K562 (cell line): ENCODE data around the gene ZP3. TPM values are rescaled to one million over a fixed set of nuclear protein-coding genes. Genes with fewer than 3 reads are reported as not detected.
A peak's percentile ranks its signal among the peaks of the same experiment; 100 is the strongest.

ENCODE experiments used
- BHLHE40 ChIP-seq: IDR thresholded peaks from 2 replicates; pipeline ENCODE4 v1.6.1; 2011; ENCODE audit warnings: low read length, improper control_type of control experiment
- BMI1 ChIP-seq: fragments of 150-350 bp; IDR thresholded peaks from 2 replicates; pipeline ENCODE4 v1.6.1; 2014; ENCODE audit warnings: low read length
- CCAR2 ChIP-seq: fragments of 200-400 bp; formaldehyde crosslinking; IDR thresholded peaks from 2 replicates; pipeline ENCODE4 v1.6.1; 2017; ENCODE audit warnings: mild to moderate bottlenecking, low read depth, low read length
- CREB1 ChIP-seq, 2 experiments: sonication (generic) in 1 of 2; formaldehyde crosslinking in 1 of 2; IDR thresholded peaks; 2 replicates each; pipeline versions ENCODE4 v1.6.1 to v1.8.0; 2012 to 2022; ENCODE audit warnings: inconsistent platforms in 1 of 2, mild to moderate bottlenecking in 1 of 2, missing genetic modification reagents in 1 of 2, moderate library complexity in 1 of 2
- DIDO1 ChIP-seq: fragments of 450-650 bp; IDR thresholded peaks from 2 replicates; pipeline ENCODE4 v1.6.1; 2016; ENCODE audit warnings: low read depth, missing biosample characterization, missing genetic modification characterization
- FOXJ3 ChIP-seq: sonication (generic); formaldehyde crosslinking; IDR thresholded peaks from 2 replicates; pipeline ENCODE4 v1.4.0; 2020; ENCODE audit warnings: mild to moderate bottlenecking, missing genetic modification reagents
- GABPB2 ChIP-seq: fragments of 250-450 bp; sonication (Bioruptor Pico); conservative IDR thresholded peaks from 2 replicates; pipeline ENCODE4 v1.5.1; 2021; ENCODE audit warnings: mild to moderate bottlenecking
- KDM5B ChIP-seq: fragments of 200-600 bp; sonication (generic); IDR thresholded peaks from 2 replicates; pipeline ENCODE4 v1.6.1; 2012; ENCODE audit warnings: low read depth, mild to moderate bottlenecking, moderate library complexity, low read length, control low read depth, inconsistent platforms; ENCODE audit not compliant: insufficient replicate concordance
- NCOA2 ChIP-seq, 2 experiments: fragments of 450-650 bp; IDR thresholded peaks; 2 replicates each; pipeline ENCODE4 v1.6.1; 2018; ENCODE audit warnings: mild to moderate bottlenecking in 2 of 2, moderate library complexity in 1 of 2; ENCODE audit not compliant: partially characterized antibody in 2 of 2
- PCBP1 ChIP-seq: fragments of 200-400 bp; formaldehyde crosslinking; IDR thresholded peaks from 2 replicates; pipeline ENCODE4 v1.6.1; 2018; ENCODE audit warnings: mild to moderate bottlenecking, low read depth, low read length; ENCODE audit not compliant: poor library complexity, severe bottlenecking
- ZFX ChIP-seq: sonication (generic); formaldehyde crosslinking; IDR thresholded peaks from 2 replicates; pipeline ENCODE4 v1.8.0; 2022; ENCODE audit warnings: mild to moderate bottlenecking, missing genetic modification reagents, moderate library complexity
- ZNF384 ChIP-seq: IDR thresholded peaks from 2 replicates; pipeline ENCODE4 v1.6.1; 2012; ENCODE audit warnings: low read depth, low read length, improper control_type of control experiment
- ZNF764 ChIP-seq: fragments of 250-450 bp; sonication (Bioruptor Pico); IDR thresholded peaks from 2 replicates; pipeline ENCODE4 v1.4.0; 2020; ENCODE audit warnings: low read depth, mild to moderate bottlenecking, moderate library complexity
- polyA plus RNA-seq, 8 experiments: library from polyadenylated mRNA; depleted of rRNA in 4 of 8; stranded (reverse) in 5 of 8; unstranded in 3 of 8; fragments of >200 nt; fragmentation: Nextera tagmentation in 2 of 8; fragmentation: Illumina TruSeq in 1 of 8; extraction: Ambion mirVana in 2 of 8; extraction: Trizol in 1 of 8; gene quantifications; 2 replicates each; pipeline versions ENCODE4 v1.2.1 to v1.2.3, GENCODE V29; 2011 to 2014; ENCODE audit warnings: inconsistent platforms in 1 of 8, missing spikeins in 1 of 8
- total RNA-seq, 7 experiments: library from RNA; depleted of rRNA in 6 of 7; stranded (reverse); fragments of >200 nt in 6 of 7; fragmentation: Illumina TruSeq in 2 of 7; extraction: Trizol in 2 of 7; gene quantifications; 2 replicates each; pipeline versions ENCODE4 v1.2.1 to v1.2.3, GENCODE V29; 2011 to 2021; ENCODE audit warnings: low replicate concordance in 1 of 7
- TF ChIP-seq, protein P1 (sequence below): fragments of 250-450 bp; sonication (Bioruptor Pico); IDR thresholded peaks from 2 replicates; pipeline ENCODE4 v1.9.0; 2021; ENCODE audit warnings: mild to moderate bottlenecking, inconsistent platforms
- TF ChIP-seq, protein P2 (sequence below), 2 experiments: fragments of 450-650 bp; IDR thresholded peaks; 2 replicates each; pipeline ENCODE4 v1.6.1; 2018; ENCODE audit warnings: mild to moderate bottlenecking in 2 of 2, low read depth in 1 of 2; ENCODE audit not compliant: partially characterized antibody in 2 of 2
- TF ChIP-seq, protein P3 (sequence below): fragments of 450-650 bp; IDR thresholded peaks from 2 replicates; pipeline ENCODE4 v1.6.1; 2018; ENCODE audit not compliant: partially characterized antibody

The ZP3 gene
- total and polyA plus RNA-seq, 9 of the 15 experiments (the other 6 are each of a cell fraction or from before 2014, with no cell fraction given) = 1.4 to 3.8 (median 2.4) TPM

DNA sequence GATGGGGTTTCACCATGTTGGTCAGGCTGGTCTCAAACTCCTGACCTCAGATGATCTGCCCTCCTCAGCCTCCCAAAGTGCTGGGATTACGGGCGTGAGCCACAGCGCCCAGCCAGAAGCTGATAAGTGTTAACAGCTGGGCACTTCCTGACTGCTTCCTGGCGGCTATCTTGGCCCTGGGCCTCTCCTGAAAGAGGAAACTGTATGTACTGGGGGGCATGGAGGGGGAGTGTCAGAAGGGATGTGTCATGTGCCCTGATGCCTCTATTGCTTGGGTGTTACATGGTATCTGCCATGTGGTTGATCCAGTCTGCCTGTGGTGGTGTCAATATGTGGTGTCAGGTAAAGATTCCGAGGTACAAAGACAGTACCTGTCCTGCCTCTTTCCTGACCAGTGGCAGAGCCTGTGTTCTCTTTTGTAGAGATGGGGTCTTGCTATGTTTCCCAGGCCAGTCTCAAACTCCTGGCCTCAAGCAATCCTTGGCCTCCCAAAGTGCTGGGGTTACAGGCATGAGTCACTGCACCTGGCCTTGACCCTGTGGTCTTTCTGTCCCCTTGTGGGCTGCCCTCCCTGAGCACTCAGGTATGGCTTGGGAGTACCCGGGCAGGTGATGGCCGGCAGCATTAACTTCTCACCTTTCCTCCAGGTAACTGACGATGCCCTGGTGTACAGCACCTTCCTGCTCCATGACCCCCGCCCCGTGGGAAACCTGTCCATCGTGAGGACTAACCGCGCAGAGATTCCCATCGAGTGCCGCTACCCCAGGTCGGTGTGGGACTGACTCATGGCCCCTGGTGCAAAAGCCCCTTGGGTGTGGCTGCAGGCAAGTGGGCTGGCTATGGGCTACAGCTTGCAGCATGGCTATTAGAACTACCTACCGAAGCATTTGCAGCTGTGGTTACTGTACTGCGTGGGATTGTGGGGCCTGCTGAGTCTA, 4.4 kb downstream of the ZP3 start (continued):
- TF ChIP-seq, protein P1, sequence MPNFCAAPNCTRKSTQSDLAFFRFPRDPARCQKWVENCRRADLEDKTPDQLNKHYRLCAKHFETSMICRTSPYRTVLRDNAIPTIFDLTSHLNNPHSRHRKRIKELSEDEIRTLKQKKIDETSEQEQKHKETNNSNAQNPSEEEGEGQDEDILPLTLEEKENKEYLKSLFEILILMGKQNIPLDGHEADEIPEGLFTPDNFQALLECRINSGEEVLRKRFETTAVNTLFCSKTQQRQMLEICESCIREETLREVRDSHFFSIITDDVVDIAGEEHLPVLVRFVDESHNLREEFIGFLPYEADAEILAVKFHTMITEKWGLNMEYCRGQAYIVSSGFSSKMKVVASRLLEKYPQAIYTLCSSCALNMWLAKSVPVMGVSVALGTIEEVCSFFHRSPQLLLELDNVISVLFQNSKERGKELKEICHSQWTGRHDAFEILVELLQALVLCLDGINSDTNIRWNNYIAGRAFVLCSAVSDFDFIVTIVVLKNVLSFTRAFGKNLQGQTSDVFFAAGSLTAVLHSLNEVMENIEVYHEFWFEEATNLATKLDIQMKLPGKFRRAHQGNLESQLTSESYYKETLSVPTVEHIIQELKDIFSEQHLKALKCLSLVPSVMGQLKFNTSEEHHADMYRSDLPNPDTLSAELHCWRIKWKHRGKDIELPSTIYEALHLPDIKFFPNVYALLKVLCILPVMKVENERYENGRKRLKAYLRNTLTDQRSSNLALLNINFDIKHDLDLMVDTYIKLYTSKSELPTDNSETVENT (CRISPR knock-in tag) = no peak
- TF ChIP-seq KDM5B (no peak), ZNF384 (no peak), ZFX (0 out of 2 replicates have a peak, but pooled peaks have one; percentile 17), CCAR2 (no peak), FOXJ3 (no peak), CREB1 (IDR thresholded peaks at IDR 0.05) (no peak), CREB1 (CRISPR knock-in tag; IDR thresholded peaks at IDR 0.05) (no peak), PCBP1 (no peak), BMI1 (no peak), NCOA2 (IDR thresholded peaks at IDR 0.05; ENCODE audit: partially characterized antibody in 2 of 2) (no peak), ZNF764 (CRISPR knock-in tag) (no peak), GABPB2 (CRISPR knock-in tag) (no peak), BHLHE40 (peak; percentile 52), DIDO1 (tag) (no peak)
- TF ChIP-seq, protein P2, sequence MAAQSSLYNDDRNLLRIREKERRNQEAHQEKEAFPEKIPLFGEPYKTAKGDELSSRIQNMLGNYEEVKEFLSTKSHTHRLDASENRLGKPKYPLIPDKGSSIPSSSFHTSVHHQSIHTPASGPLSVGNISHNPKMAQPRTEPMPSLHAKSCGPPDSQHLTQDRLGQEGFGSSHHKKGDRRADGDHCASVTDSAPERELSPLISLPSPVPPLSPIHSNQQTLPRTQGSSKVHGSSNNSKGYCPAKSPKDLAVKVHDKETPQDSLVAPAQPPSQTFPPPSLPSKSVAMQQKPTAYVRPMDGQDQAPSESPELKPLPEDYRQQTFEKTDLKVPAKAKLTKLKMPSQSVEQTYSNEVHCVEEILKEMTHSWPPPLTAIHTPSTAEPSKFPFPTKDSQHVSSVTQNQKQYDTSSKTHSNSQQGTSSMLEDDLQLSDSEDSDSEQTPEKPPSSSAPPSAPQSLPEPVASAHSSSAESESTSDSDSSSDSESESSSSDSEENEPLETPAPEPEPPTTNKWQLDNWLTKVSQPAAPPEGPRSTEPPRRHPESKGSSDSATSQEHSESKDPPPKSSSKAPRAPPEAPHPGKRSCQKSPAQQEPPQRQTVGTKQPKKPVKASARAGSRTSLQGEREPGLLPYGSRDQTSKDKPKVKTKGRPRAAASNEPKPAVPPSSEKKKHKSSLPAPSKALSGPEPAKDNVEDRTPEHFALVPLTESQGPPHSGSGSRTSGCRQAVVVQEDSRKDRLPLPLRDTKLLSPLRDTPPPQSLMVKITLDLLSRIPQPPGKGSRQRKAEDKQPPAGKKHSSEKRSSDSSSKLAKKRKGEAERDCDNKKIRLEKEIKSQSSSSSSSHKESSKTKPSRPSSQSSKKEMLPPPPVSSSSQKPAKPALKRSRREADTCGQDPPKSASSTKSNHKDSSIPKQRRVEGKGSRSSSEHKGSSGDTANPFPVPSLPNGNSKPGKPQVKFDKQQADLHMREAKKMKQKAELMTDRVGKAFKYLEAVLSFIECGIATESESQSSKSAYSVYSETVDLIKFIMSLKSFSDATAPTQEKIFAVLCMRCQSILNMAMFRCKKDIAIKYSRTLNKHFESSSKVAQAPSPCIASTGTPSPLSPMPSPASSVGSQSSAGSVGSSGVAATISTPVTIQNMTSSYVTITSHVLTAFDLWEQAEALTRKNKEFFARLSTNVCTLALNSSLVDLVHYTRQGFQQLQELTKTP (IDR thresholded peaks at IDR 0.05; ENCODE audit: low read depth in 1 of 2, partially characterized antibody in 2 of 2) = no peak
- TF ChIP-seq, protein P3, sequence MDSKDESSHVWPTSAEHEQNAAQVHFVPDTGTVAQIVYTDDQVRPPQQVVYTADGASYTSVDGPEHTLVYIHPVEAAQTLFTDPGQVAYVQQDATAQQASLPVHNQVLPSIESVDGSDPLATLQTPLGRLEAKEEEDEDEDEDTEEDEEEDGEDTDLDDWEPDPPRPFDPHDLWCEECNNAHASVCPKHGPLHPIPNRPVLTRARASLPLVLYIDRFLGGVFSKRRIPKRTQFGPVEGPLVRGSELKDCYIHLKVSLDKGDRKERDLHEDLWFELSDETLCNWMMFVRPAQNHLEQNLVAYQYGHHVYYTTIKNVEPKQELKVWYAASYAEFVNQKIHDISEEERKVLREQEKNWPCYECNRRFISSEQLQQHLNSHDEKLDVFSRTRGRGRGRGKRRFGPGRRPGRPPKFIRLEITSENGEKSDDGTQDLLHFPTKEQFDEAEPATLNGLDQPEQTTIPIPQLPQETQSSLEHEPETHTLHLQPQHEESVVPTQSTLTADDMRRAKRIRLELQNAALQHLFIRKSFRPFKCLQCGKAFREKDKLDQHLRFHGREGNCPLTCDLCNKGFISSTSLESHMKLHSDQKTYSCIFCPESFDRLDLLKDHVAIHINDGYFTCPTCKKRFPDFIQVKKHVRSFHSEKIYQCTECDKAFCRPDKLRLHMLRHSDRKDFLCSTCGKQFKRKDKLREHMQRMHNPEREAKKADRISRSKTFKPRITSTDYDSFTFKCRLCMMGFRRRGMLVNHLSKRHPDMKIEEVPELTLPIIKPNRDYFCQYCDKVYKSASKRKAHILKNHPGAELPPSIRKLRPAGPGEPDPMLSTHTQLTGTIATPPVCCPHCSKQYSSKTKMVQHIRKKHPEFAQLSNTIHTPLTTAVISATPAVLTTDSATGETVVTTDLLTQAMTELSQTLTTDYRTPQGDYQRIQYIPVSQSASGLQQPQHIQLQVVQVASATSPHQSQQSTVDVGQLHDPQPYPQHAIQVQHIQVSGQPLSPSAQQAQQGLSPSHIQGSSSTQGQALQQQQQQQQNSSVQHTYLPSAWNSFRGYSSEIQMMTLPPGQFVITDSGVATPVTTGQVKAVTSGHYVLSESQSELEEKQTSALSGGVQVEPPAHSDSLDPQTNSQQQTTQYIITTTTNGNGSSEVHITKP = no peak
